Mesothelial cell of epicardium (in vitro differentiated cells): Measurements from ENCODE around the gene ST8SIA6. TPM values are rescaled to one million over a fixed set of nuclear protein-coding genes. Genes with fewer than 3 reads are reported as not detected.

Experiments used
- DNase-seq, 2 experiments: peaks; one replicate each; pipeline ENCODE4 v3.0.0; 2021; ENCODE audit warnings: low spot score in 2 of 2; ENCODE audit not compliant: unreplicated experiment in 2 of 2
- H3K27ac Mint-ChIP-seq: 2 replicates; pipeline ENCODE4 v1.8.0; 2021; ENCODE audit warnings: mixed read lengths
- H3K27me3 Mint-ChIP-seq: 2 replicates; pipeline ENCODE4 v1.8.0; 2021; ENCODE audit warnings: low read depth, mixed read lengths
- H3K36me3 Mint-ChIP-seq: 2 replicates; pipeline ENCODE4 v1.8.0; 2021; ENCODE audit warnings: mixed read lengths
- H3K4me1 Mint-ChIP-seq: 2 replicates; pipeline ENCODE4 v1.8.0; 2021; ENCODE audit warnings: mixed read lengths
- H3K4me3 Mint-ChIP-seq: 2 replicates; pipeline ENCODE4 v1.8.0; 2021; ENCODE audit warnings: mild to moderate bottlenecking, moderate library complexity, mixed read lengths
- H3K9me3 Mint-ChIP-seq: 2 replicates; pipeline ENCODE4 v1.8.0; 2021; ENCODE audit warnings: mixed read lengths
- total RNA-seq: library from RNA; stranded (reverse); gene quantifications from 3 replicates; pipeline ENCODE4 v1.2.1, GENCODE V29; 2021
- TF ChIP-seq, protein P1 (sequence below): fragments of 200-600 bp; sonication (generic); IDR thresholded peaks from one replicate; pipeline ENCODE4 v1.5.0; 2021; ENCODE audit warnings: antibody characterized with exemption; ENCODE audit not compliant: unreplicated experiment

The ST8SIA6 gene
- total RNA-seq, 1 donor from 2014 or later, result 1.4 TPM

DNA sequence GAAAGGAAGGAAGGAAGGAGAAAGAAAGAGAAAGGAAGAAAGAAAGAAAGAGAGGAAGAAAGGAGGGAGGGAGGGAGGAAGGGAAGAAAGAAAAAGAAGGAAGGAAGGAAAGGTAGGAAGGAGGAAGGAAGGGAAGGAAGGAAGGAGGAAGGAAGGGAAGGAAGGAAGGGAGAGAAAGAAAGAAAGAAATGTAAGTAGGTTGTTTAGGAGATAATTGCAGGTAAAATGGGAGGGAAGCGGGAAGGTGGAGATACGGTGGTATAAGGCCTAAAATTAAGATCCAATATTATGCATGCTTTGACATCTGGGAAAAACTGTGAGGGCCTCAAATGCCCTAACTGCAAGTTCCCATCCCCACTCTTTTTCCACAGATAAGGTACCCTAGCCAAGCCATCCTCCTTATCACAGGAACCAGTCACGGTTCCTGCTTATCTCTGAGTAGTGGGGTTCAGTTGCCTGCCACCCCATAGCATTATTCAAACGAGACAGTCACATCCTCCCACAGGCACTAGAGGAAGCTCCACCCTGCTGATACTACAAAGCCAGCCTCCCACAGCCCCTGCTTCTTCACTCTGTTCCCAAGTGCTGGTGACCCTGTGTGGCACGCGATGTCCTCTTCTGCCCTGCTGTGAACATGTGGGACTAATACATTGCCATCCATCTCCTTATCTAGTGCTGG lies 28.7 kb downstream of the ST8SIA6 start:
- TF ChIP-seq, protein P1, sequence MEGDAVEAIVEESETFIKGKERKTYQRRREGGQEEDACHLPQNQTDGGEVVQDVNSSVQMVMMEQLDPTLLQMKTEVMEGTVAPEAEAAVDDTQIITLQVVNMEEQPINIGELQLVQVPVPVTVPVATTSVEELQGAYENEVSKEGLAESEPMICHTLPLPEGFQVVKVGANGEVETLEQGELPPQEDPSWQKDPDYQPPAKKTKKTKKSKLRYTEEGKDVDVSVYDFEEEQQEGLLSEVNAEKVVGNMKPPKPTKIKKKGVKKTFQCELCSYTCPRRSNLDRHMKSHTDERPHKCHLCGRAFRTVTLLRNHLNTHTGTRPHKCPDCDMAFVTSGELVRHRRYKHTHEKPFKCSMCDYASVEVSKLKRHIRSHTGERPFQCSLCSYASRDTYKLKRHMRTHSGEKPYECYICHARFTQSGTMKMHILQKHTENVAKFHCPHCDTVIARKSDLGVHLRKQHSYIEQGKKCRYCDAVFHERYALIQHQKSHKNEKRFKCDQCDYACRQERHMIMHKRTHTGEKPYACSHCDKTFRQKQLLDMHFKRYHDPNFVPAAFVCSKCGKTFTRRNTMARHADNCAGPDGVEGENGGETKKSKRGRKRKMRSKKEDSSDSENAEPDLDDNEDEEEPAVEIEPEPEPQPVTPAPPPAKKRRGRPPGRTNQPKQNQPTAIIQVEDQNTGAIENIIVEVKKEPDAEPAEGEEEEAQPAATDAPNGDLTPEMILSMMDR, result no peak
- Mint-ChIP-seq H3K4me3 (no peak overlapping the region), H3K9me3 (no peaks in the 10 kb centered on the region), H3K27me3 (peaks cover 2% of the 10 kb centered on the region), H3K36me3 (no peaks in the 10 kb centered on the region), H3K4me1 (peaks cover 34% of the 10 kb centered on the region), H3K27ac (no peak overlapping the region)
- no peak for DNase-seq

DNA sequence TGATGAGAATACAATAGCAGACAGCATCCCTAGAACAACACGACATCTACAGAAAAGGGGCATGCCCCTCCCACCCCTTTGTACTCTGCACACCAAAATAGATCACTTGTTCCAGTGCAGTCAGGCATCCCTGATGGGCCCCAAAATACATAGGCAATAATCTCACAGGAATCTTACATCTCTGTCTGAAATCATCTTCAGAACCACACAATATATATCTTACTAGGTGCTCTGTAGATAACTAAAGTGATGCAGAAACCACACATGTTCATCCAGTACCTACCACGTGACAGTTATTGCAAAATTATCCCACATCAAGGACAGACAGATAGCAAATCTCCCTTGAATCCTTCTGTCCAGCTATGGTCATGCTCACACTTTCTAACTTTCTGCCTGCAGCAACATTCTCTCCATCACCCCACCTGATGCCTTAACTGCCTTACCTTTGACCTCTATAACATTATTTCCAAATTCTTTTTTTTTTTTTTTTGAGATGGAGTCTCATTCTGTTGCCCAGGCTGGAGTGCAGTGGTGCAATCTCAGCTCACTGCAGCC lies 30.7 kb downstream of the ST8SIA6 start:
- H3K4me1 Mint-ChIP-seq, result peaks cover 30% of the 10 kb centered on the region
- H3K9me3 Mint-ChIP-seq, result no peaks in the 10 kb centered on the region
- no peak overlapping the region for H3K27ac Mint-ChIP-seq
- no peaks in the 10 kb centered on the region for H3K27me3 Mint-ChIP-seq
- DNase-seq, result no peak
- H3K36me3 Mint-ChIP-seq, result no peaks in the 10 kb centered on the region
- TF ChIP-seq, protein P1, result no peak
- no peak overlapping the region for H3K4me3 Mint-ChIP-seq

DNA sequence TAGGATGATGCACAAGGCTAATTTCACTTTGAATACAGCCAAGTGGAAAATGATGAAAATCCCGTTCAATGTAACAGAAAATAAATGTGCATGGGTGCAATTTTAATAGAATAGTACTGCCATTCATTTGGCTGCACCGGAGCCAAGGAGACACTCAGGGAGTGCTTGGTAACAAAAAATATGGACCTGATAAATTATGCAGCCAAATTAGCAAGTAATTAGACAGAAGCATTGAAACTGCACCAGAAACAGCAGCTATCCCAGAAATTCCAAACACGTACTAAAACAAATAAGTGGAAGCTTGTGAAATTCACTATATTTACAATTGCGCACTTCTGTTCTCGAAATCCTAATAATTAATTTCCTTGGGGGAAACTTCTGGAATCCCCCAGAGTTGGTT lies 31.5 kb downstream of the ST8SIA6 start:
- Mint-ChIP-seq H3K4me3 (no peak overlapping the region), H3K9me3 (no peaks in the 10 kb centered on the region), H3K4me1 (peaks cover 23% of the 10 kb centered on the region), H3K27ac (no peak overlapping the region), H3K36me3 (no peaks in the 10 kb centered on the region), H3K27me3 (no peaks in the 10 kb centered on the region)
- no peak for DNase-seq
- TF ChIP-seq, protein P1, result no peak

DNA sequence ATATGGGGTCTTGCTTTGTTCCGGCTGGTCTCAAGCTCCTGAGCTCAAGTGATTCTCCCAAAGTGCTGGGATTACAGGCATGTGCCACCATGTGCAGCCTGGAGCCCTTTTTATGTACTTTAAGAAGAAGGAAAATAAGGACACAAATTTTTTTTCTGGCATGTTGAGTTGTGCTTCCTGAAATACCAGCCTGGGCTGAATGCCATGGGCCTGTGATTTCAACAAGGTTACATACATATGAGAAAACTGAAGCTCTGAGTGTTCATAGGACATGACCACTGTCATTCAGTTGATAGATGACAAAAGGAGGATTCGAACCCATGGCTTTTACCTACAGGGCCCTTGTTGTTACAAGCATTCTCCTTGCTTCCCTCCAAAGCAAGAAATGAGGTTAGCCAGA lies 36.1 kb downstream of the ST8SIA6 start:
- H3K27ac Mint-ChIP-seq, result no peak overlapping the region
- H3K36me3 Mint-ChIP-seq, result no peaks in the 10 kb centered on the region
- no peak for DNase-seq
- TF ChIP-seq, protein P1, result no peak
- H3K9me3 Mint-ChIP-seq, result peaks cover 7% of the 10 kb centered on the region
- peaks cover 8% of the 10 kb centered on the region for H3K4me1 Mint-ChIP-seq
- H3K27me3 Mint-ChIP-seq, result peaks cover 4% of the 10 kb centered on the region
- H3K4me3 Mint-ChIP-seq, result no peak overlapping the region

DNA sequence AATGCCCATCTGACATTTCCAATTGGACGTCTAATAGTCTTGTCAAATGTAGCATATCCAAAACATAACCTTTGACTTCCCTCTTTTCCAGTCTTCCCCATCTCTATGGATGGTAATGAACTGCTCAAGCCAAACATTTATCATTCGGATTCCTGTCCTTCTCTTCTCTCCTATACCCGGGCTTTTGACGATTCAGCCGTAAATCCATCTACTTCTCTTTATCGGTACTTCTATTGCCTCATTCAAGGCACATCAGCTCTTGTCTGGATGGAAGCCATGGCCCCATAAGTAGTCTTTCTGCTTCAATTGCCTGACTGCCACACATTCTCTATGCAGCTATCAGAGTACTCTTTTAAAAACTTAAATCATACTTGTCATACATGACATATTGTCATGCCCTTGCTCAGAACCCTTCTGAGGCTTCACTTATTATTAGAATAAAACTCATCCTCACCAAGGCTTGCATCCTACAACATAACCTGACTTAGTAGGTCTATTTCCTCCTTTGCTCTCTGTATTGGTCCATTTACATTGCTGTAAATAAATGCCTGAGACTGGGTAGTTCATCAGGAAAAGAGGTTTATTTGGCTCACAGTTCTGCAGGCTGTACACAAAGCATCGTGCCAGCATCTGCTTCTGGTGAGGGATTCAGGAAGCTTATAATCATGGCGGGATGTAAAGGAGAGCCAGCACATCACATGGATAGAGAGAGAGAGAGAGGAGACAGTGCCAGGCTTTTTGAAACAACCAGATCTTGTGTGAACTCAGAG lies 37.8 kb downstream of the ST8SIA6 start:
- Mint-ChIP-seq H3K27ac (no peak overlapping the region), H3K36me3 (no peaks in the 10 kb centered on the region), H3K4me1 (no peaks in the 10 kb centered on the region), H3K9me3 (peaks cover 7% of the 10 kb centered on the region), H3K27me3 (peaks cover 4% of the 10 kb centered on the region), H3K4me3 (no peak overlapping the region)
- no peak for DNase-seq
- TF ChIP-seq, protein P1, result no peak
